Suppressor macrophage (primary cell): ENCODE measurements around the gene RASA4B.
"Not testable (repeated sequence)": the region's sequence is repeated elsewhere in the genome, so short reads cannot be mapped to it uniquely, and the experiment has no call there.

Experiments
- DNase-seq, 4 experiments: peaks; one replicate each; pipeline ENCODE4 v3.0.0-alpha.2; 2020 to 2022

RASA4B gene

GRCh38 chr7:102511860-102512522 is 5.6 kb downstream of the RASA4B start:
- not testable (repeated sequence) for DNase-seq

GRCh38 chr7:102510575-102510974 is 7.0 kb downstream of the RASA4B start:
- DNase-seq: not testable (repeated sequence)

DNA sequence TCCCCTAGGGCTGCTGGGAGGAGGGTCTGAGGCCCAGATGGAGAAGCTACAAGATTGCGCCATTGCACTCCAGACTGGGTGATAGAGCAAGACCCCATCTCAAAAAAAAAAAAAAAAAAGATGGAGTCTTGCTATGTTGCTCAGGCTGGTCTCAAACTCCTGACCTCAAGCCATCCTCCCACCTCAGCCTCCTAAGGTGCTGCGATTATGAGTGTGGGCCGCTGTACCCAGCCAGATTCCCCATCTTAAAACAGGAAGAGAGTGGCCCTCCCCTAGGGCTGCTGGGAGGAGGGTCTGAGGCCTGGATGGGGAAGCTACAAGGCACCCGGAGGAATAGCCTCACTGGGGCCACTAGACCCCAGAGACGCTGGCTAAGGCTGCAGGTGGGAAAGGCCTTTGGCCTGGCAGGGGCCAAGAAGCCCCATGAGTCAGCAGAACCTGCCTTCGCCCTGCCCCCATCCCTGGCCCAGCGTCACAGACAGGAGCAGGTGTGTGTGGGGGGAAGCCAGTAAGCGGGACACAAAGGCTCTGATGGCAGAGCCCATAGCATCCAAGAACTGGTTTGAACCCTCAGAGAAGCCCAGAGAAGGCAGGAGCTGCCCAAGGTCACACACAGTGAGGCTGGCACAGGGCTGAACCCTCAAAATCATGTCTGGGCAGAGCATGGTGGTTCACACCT is 10.0 kb downstream of the RASA4B start:
- not testable (repeated sequence) for DNase-seq

DNA sequence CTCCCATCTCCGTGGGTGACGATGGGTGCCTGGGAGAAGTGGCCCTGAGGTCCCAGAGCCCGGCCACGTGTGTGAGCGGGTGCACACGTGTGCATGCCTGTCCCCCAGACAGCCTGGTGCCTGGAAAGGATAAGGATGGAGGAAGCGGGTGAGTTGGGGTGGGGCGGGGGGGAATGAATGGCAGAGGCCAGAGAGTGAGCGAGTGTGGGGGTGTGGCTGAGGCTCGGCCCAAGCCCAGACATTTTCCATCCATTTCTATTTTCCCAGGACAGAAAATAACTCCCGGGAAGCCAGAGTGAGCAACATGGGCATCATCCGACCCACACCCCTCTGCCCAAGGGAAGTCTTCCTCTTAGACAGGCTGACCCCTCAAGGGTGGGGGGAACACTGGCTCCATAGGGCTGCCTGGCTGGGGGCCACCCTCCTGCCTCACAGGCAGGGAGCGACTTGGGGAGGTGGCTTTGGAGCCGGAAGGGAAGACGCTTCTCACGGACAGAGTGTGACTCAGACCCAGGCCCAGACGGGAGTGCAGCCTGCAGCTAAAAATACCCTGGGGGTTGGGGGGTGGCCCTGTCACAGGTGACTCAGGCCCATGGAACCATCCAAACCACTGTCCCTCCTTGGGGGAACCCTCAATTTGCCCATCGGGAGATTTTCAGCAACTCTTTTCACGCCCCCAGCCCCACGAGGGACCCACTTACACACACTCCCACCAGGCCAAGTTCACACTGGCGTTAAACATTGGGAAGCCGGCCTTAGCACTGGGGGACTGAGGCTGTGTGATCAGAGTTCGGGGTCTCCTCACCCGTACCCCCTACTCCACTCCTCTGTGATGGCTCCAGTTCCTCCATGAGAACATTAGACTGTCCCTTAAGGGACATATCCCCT is 12.0 kb downstream of the RASA4B start:
- DNase-seq: not testable (repeated sequence)

DNA sequence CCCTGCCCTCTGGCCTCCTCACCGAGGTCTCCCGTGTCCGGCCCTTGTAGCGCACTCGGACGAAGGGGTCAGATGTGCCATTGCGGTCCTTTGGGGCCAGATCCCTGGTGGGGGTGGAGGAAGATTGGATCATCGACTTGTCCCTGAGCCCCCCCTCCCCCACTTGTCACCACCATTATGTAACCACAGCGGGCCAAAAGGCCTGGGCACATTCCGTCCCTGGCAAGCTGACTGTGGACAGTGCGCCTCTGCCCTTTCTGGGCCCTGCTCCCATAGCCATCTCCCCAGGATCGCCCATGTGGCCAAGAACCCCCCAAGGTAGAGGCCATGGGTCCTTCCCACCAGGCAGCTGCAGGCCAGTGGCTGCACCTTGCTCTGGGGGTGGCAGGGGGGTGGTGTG is 14.4 kb downstream of the RASA4B start:
- DNase-seq: not testable (repeated sequence)

- DNase-seq: not testable (repeated sequence)
Observed at GRCh38 chr7:102498321-102498720, 19.3 kb downstream of the RASA4B start.

GRCh38 chr7:102497308-102497707 is 20.3 kb downstream of the RASA4B start:
- DNase-seq: not testable (repeated sequence)

DNA sequence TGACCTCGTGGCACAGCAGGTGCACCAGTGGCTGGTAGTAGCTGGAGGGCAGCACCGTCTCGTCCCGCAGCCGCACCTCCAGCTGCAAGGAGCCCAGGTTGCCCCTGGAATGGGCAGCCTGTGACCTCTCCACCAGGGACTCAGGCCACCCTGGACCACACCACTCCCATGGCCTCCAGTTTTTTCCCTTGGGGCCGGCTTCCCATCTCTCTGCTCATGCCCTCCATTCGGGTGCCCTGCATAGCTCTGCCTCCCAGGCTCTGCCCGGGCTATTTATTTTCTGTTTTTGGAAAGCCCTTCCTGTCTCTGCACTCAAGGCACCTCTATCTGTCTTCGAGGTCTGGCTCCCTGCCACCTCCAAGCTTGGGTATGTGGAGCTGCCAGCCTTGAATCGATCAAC is 20.7 kb downstream of the RASA4B start:
- not testable (repeated sequence) for DNase-seq

DNA sequence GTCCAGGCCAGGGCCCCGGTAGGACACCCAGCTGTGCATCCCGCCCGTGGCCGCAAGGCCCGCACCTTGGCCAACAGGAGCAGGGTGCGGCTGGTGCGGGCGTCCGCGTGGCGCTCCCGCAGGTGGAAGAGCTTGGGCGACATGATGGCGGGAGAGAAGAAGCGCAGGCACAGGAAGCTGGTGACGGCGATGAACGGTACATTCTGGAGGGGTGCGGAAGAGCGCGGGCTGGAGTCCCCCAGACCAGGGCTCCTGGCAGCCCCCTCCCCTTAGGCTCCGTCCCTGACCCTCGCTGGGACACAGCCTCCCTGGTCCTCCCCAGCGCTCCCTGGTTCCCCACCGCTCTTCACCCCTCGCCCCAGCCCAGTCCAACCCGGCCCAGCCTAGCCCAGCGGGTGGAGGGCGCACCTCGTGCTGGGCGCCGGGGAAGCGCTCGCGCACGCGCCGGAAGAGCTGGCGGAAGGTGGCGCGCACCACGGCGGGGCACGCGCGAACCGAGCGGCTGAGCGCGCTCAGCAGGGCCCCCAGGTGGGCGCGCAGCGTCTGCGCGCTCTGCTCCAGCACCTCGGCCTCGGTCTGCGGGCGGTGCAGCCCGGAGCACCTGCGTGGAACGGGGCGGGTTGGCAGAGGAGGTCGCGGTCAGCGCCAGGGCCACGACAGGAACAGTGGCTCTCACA is 23.0 kb downstream of the RASA4B start:
- not testable (repeated sequence) for DNase-seq

- DNase-seq: not testable (repeated sequence)
Observed at GRCh38 chr7:102494026-102494425, 23.6 kb downstream of the RASA4B start.

GRCh38 chr7:102493220-102493935 is 24.2 kb downstream of the RASA4B start:
- not testable (repeated sequence) for DNase-seq

DNA sequence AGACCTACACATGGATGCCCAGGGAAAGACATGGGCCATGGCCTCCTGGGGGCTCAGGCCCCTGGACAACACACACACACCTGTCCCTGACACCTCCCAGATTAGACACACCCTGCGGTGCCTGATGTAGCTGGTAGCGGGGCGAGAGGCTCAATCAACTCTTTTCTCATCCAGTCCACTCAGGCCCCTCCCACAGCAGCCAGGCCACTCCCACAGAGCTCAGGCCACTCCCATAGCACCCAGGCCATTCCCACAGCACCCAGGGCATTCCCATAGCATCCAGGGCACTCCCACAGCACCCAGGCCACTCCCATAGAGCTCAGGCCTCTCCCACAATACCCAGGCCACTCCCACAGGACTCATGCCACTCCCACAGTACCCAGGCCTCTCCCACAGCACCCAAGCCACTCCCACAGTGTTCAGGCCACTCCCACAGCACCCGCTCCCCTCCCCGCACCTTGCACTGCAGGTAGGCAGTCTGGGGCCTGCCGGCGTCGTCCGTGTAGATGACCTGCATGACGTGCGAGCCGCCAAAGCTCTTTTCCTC is 27.0 kb downstream of the RASA4B start:
- not testable (repeated sequence) for DNase-seq

- not testable (repeated sequence) for DNase-seq
Observed at GRCh38 chr7:102484317-102484716, 33.3 kb downstream of the RASA4B start.

DNA sequence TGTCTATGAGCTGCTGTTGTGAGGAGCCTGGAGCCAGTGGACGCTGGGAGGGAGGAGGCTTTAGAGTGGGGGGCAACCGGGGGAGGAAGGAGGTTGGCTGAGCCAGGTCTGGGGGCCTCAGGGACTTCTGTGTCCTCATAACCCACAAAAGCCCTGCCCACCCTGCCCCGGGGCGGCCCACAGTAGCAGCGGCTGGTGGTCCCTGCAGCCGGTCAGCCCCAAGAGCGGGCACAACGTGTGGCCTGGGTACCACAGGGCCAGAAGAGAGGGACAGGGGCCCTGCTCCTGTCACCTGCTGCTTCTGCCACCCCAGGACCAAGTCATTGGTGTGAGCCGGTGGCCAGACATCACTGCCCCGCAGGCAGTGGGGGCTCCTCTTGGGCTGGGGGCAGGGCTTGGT is 35.6 kb downstream of the RASA4B start:
- DNase-seq: not testable (repeated sequence)

- not testable (repeated sequence) for DNase-seq
Observed at GRCh38 chr7:102479982-102480637, 37.5 kb downstream of the RASA4B start.

GRCh38 chr7:102479209-102479584 is 38.4 kb downstream of the RASA4B start:
- DNase-seq: not testable (repeated sequence)

GRCh38 chr7:102478314-102479208 is 39.0 kb downstream of the RASA4B start, which contains the start of gene POLR2J:
TSS of gene POLR2J (minus strand) at chr7:102478922. CDS start at chr7:102478860, 62 bp downstream.
- peak; percentile 44 to 92 (median 56) for DNase-seq

GRCh38 chr7:102474736-102475435 is 42.7 kb downstream of the RASA4B start:
- not testable (repeated sequence) for DNase-seq

DNA sequence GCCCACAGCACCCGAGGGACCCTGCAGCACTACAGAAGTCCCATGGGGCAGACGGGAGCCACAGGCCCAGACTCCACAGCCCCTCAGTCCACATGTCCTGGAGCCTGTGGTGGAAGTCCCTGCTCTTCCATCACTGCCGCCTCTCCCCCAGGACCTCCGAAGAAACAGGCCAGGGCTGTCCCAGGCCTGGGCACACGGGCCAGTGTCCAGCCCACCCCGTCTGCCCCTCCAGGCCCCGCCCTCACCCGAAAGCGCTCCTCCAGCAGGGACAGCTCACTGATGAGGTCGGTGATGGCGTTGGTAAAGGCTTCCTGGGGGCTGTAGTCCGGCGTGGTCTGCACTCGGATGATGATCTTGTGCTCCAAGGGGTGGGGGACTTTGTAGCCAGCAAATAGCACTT is 43.5 kb downstream of the RASA4B start:
- not testable (repeated sequence) for DNase-seq
